Liver (tissue), 9 donors: ENCODE results near the gene ANKRD2. TPM values are rescaled to one million over a fixed set of nuclear protein-coding genes. Genes with fewer than 3 reads are reported as not detected.

Experiments
- DNase-seq: peaks from one replicate; pipeline ENCODE4 v3.0.0-alpha.2; 2017; ENCODE audit warnings: low spot score
- H3K27ac ChIP-seq, 2 donors: one replicate each; pipeline ENCODE4 v1.7.0; 2013; ENCODE audit warnings: inconsistent platforms in 2 of 2, low read length in 2 of 2, control low read depth in 1 of 2, low read depth in 1 of 2, mild to moderate bottlenecking in 1 of 2
- H3K27me3 ChIP-seq, 4 donors: one replicate each; pipeline versions ENCODE4 v1.6.1 to v1.7.0; 2013; ENCODE audit warnings: low read length in 3 of 4, inconsistent platforms in 1 of 4, mild to moderate bottlenecking in 1 of 4, moderate library complexity in 1 of 4; ENCODE audit not compliant: control insufficient read depth in 4 of 4, insufficient read depth in 4 of 4
- H3K36me3 ChIP-seq, 4 donors: one replicate each; pipeline versions ENCODE4 v1.6.1 to v1.7.0; 2013; ENCODE audit warnings: low read length in 3 of 4, mild to moderate bottlenecking in 3 of 4, low read depth in 1 of 4, moderate library complexity in 1 of 4; ENCODE audit not compliant: control insufficient read depth in 4 of 4, insufficient read depth in 3 of 4
- H3K4me1 ChIP-seq, 4 donors: one replicate each; pipeline versions ENCODE4 v1.6.1 to v1.7.0; 2013; ENCODE audit warnings: low read length in 3 of 4, mild to moderate bottlenecking in 3 of 4, moderate library complexity in 1 of 4; ENCODE audit not compliant: control insufficient read depth in 4 of 4, insufficient read depth in 4 of 4
- H3K4me3 ChIP-seq, 3 donors: one replicate each; pipeline versions ENCODE4 v1.6.1 to v1.7.0; 2013; ENCODE audit warnings: low read length in 3 of 3, control low read depth in 1 of 3, low read depth in 1 of 3, mild to moderate bottlenecking in 1 of 3
- H3K9ac ChIP-seq, 2 donors: one replicate each; pipeline ENCODE4 v1.7.0; 2013; ENCODE audit warnings: low read length in 2 of 2, mild to moderate bottlenecking in 2 of 2, moderate library complexity in 2 of 2, control low read depth in 1 of 2, low read depth in 1 of 2
- H3K9me3 ChIP-seq, 4 donors: one replicate each; pipeline versions ENCODE4 v1.6.1 to v1.7.0; 2013; ENCODE audit warnings: low read length in 3 of 4; ENCODE audit not compliant: control insufficient read depth in 4 of 4
- EGR1 ChIP-seq, 2 donors: IDR thresholded peaks; 2 replicates each; pipeline ENCODE4 v1.6.1; 2016 to 2018; ENCODE audit warnings: antibody characterized with exemption in 2 of 2, low read depth in 2 of 2
- FOXA1 ChIP-seq: IDR thresholded peaks from 2 replicates; pipeline ENCODE4 v1.6.1; 2016; ENCODE audit warnings: antibody characterized with exemption
- FOXA2 ChIP-seq: IDR thresholded peaks from 2 replicates; pipeline ENCODE4 v1.6.1; 2016; ENCODE audit warnings: antibody characterized with exemption
- GABPA ChIP-seq, 2 donors: IDR thresholded peaks in 1 of 2; conservative IDR thresholded peaks in 1 of 2; 2 replicates each; pipeline ENCODE4 v1.6.1; 2016; ENCODE audit warnings: antibody characterized with exemption in 2 of 2, mild to moderate bottlenecking in 1 of 2, moderate library complexity in 1 of 2
- HNF4A ChIP-seq, 2 donors: conservative IDR thresholded peaks; 2 replicates each; pipeline ENCODE4 v1.6.1; 2016; ENCODE audit warnings: antibody characterized with exemption in 2 of 2, mild to moderate bottlenecking in 2 of 2
- HNF4G ChIP-seq: IDR thresholded peaks from 2 replicates; pipeline ENCODE4 v1.6.1; 2016; ENCODE audit warnings: antibody characterized with exemption
- NR2F2 ChIP-seq: IDR thresholded peaks from 2 replicates; pipeline ENCODE4 v1.6.1; 2016; ENCODE audit warnings: antibody characterized with exemption
- RAD21 ChIP-seq, 2 donors: IDR thresholded peaks; 2 replicates each; pipeline ENCODE4 v1.6.1; 2016; ENCODE audit warnings: antibody characterized with exemption in 2 of 2, mild to moderate bottlenecking in 2 of 2
- SP1 ChIP-seq: IDR thresholded peaks from 2 replicates; pipeline ENCODE4 v1.6.1; 2018; ENCODE audit warnings: antibody characterized with exemption, mild to moderate bottlenecking
- TAF1 ChIP-seq: conservative IDR thresholded peaks from 2 replicates; pipeline ENCODE4 v1.6.1; 2016; ENCODE audit warnings: antibody characterized with exemption, mild to moderate bottlenecking
- YY1 ChIP-seq: IDR thresholded peaks from 2 replicates; pipeline ENCODE4 v1.6.1; 2016; ENCODE audit warnings: antibody characterized with exemption, mild to moderate bottlenecking
- WGBS: extraction: QIAGEN DNeasy Blood & Tissue Kit; methylation state at CpG from one replicate; pipeline ENCODE4 v1.1.7; 2013; 5-methylcytosine and 5-hydroxymethylcytosine counted together
- polyA plus RNA-seq, 2 donors: library from polyadenylated mRNA; stranded (reverse) in 1 of 2; unstranded in 1 of 2; fragments of 200-250 nt in 1 of 2; fragments of >200 nt in 1 of 2; fragmentation: Nextera tagmentation in 1 of 2; extraction: Ambion mirVana in 1 of 2; gene quantifications; one replicate each; pipeline versions ENCODE4 v1.2.1 to v1.2.3, GENCODE V29; 2013 to 2015
- total RNA-seq, 2 donors: library from RNA; depleted of rRNA; stranded (reverse); fragments of >200 nt; gene quantifications; one replicate each; pipeline ENCODE4 v1.2.3, GENCODE V29; 2014
- TF ChIP-seq, protein P1 (sequence below): IDR thresholded peaks from 2 replicates; pipeline ENCODE4 v1.6.1; 2016; ENCODE audit warnings: antibody characterized with exemption, mild to moderate bottlenecking
- TF ChIP-seq, protein P2 (sequence below): IDR thresholded peaks from 2 replicates; pipeline ENCODE4 v1.6.1; 2016; ENCODE audit warnings: antibody characterized with exemption
- TF ChIP-seq, protein P3 (sequence below): IDR thresholded peaks from 2 replicates; pipeline ENCODE4 v1.6.1; 2016; ENCODE audit warnings: antibody characterized with exemption
- TF ChIP-seq, protein P4 (sequence below): fragments of 150-350 bp; IDR thresholded peaks from 2 replicates; pipeline ENCODE4 v1.5.1; 2017; ENCODE audit warnings: improper control_type of control experiment, low read depth, low read length; ENCODE audit not compliant: missing input control
- TF ChIP-seq, protein P5 (sequence below): IDR thresholded peaks from 2 replicates; pipeline ENCODE4 v1.6.1; 2016; ENCODE audit warnings: antibody characterized with exemption
- donor health status: healthy.
- donor health status: healthy.
- donor health status: healthy.
- donor health status: healthy.
- donor health status: healthy.

The ANKRD2 gene
- total and polyA plus RNA-seq, 4 donors = not detected

DNA sequence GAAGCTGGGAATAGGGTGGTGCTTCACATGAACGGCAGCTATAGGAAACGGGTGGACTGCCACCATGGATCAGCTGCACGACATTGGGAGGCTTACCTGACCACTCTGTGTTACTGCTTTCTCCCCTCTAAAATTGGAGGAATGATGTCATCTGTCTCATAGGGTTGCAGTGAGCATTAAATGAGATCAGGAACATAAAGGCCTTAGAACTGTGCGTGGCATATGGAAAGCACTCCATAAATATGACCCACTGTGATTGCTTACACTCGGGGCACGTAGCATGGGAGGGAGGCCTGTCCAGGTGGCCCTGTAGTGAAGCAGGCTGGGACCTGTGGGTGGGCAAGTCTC, 26.7 kb downstream of the ANKRD2 start:
- no peak for DNase-seq
- H3K36me3 ChIP-seq = peaks cover 1 to 11% (median 6%) of the 10 kb centered on the region in 4 donors
- no peak overlapping the region for H3K9ac ChIP-seq
- no peaks in the 10 kb centered on the region for H3K27me3 ChIP-seq
- H3K4me1 ChIP-seq = peaks cover 3 to 11% (median 9%) of the 10 kb centered on the region in 4 donors
- no peak for TF ChIP-seq NR2F2
- TF ChIP-seq, protein P1, sequence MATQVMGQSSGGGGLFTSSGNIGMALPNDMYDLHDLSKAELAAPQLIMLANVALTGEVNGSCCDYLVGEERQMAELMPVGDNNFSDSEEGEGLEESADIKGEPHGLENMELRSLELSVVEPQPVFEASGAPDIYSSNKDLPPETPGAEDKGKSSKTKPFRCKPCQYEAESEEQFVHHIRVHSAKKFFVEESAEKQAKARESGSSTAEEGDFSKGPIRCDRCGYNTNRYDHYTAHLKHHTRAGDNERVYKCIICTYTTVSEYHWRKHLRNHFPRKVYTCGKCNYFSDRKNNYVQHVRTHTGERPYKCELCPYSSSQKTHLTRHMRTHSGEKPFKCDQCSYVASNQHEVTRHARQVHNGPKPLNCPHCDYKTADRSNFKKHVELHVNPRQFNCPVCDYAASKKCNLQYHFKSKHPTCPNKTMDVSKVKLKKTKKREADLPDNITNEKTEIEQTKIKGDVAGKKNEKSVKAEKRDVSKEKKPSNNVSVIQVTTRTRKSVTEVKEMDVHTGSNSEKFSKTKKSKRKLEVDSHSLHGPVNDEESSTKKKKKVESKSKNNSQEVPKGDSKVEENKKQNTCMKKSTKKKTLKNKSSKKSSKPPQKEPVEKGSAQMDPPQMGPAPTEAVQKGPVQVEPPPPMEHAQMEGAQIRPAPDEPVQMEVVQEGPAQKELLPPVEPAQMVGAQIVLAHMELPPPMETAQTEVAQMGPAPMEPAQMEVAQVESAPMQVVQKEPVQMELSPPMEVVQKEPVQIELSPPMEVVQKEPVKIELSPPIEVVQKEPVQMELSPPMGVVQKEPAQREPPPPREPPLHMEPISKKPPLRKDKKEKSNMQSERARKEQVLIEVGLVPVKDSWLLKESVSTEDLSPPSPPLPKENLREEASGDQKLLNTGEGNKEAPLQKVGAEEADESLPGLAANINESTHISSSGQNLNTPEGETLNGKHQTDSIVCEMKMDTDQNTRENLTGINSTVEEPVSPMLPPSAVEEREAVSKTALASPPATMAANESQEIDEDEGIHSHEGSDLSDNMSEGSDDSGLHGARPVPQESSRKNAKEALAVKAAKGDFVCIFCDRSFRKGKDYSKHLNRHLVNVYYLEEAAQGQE = no peak
- TF ChIP-seq SP1 = no peak
- no peak for TF ChIP-seq RAD21 (IDR thresholded peaks at IDR 0.05)
- no peak for TF ChIP-seq GABPA (IDR thresholded peaks at IDR 0.05 in 1 of 2, conservative IDR thresholded peaks at IDR 0.05 in 1 of 2)
- no peaks in the 10 kb centered on the region for H3K9me3 ChIP-seq
- no peak overlapping the region for H3K27ac ChIP-seq
- WGBS = 92% methylated on average over 6 of the region's 6 CpGs
- H3K4me3 ChIP-seq = no peak overlapping the region

DNA sequence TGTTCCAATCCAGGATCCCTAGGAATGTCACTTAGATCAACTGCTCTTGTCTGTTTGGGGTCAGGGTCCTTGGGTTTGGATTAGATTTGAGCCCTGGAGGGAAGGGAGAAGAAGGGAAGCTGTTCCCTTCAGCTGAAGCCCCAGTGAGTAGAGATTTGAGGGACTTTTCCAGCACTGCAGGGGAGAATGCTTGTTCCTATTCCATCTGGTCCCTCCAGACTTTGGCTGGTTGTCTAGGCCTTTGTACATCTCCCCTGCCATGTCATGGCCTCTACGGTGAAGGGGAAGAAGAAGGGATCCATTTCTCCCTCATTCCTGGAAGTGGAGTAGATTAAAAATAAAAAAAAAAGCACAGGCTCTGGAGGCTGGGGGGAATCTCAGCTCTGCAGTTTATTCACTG, 28.0 kb downstream of the ANKRD2 start:
- Histone ChIP-seq H3K9me3 (no peaks in the 10 kb centered on the region), H3K9ac (no peak overlapping the region), H3K4me1 (peaks cover 3 to 10% (median 7%) of the 10 kb centered on the region in 4 donors), H3K27ac (no peak overlapping the region), H3K36me3 (peaks cover 1 to 14% (median 6%) of the 10 kb centered on the region in 4 donors), H3K4me3 (no peak overlapping the region), H3K27me3 (no peaks in the 10 kb centered on the region)
- TF ChIP-seq FOXA2 = no peak
- TF ChIP-seq FOXA1 = no peak
- TF ChIP-seq, protein P2, sequence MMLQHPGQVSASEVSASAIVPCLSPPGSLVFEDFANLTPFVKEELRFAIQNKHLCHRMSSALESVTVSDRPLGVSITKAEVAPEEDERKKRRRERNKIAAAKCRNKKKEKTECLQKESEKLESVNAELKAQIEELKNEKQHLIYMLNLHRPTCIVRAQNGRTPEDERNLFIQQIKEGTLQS = no peak
- TF ChIP-seq, protein P3, sequence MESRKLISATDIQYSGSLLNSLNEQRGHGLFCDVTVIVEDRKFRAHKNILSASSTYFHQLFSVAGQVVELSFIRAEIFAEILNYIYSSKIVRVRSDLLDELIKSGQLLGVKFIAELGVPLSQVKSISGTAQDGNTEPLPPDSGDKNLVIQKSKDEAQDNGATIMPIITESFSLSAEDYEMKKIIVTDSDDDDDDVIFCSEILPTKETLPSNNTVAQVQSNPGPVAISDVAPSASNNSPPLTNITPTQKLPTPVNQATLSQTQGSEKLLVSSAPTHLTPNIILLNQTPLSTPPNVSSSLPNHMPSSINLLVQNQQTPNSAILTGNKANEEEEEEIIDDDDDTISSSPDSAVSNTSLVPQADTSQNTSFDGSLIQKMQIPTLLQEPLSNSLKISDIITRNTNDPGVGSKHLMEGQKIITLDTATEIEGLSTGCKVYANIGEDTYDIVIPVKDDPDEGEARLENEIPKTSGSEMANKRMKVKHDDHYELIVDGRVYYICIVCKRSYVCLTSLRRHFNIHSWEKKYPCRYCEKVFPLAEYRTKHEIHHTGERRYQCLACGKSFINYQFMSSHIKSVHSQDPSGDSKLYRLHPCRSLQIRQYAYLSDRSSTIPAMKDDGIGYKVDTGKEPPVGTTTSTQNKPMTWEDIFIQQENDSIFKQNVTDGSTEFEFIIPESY = no peak
- TF ChIP-seq YY1 = no peak
- no peak for TF ChIP-seq TAF1
- no peak for TF ChIP-seq EGR1 (IDR thresholded peaks at IDR 0.05; ENCODE audit: low read depth in 2 of 2)
- no peak for TF ChIP-seq NR2F2
- no peak for TF ChIP-seq GABPA (IDR thresholded peaks at IDR 0.05 in 1 of 2, conservative IDR thresholded peaks at IDR 0.05 in 1 of 2)
- TF ChIP-seq, protein P1 = no peak
- TF ChIP-seq HNF4A (conservative IDR thresholded peaks at IDR 0.05) = no peak
- no peak for TF ChIP-seq HNF4G
- TF ChIP-seq, protein P4, sequence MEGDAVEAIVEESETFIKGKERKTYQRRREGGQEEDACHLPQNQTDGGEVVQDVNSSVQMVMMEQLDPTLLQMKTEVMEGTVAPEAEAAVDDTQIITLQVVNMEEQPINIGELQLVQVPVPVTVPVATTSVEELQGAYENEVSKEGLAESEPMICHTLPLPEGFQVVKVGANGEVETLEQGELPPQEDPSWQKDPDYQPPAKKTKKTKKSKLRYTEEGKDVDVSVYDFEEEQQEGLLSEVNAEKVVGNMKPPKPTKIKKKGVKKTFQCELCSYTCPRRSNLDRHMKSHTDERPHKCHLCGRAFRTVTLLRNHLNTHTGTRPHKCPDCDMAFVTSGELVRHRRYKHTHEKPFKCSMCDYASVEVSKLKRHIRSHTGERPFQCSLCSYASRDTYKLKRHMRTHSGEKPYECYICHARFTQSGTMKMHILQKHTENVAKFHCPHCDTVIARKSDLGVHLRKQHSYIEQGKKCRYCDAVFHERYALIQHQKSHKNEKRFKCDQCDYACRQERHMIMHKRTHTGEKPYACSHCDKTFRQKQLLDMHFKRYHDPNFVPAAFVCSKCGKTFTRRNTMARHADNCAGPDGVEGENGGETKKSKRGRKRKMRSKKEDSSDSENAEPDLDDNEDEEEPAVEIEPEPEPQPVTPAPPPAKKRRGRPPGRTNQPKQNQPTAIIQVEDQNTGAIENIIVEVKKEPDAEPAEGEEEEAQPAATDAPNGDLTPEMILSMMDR = no peak
- TF ChIP-seq, protein P5, sequence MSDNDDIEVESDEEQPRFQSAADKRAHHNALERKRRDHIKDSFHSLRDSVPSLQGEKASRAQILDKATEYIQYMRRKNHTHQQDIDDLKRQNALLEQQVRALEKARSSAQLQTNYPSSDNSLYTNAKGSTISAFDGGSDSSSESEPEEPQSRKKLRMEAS = no peak
- no peak for TF ChIP-seq RAD21 (IDR thresholded peaks at IDR 0.05)
- 100% methylated on average over 1 of the region's 1 CpG for WGBS
- DNase-seq = no peak
